H9 (cell line): ENCODE measurements around the gene GEMIN2. TPM values are rescaled to one million over a fixed set of nuclear protein-coding genes. Genes with fewer than 3 reads are reported as not detected.

ENCODE experiments used
- DNase-seq: peaks from one replicate; pipeline ENCODE4 v3.0.0-alpha.2; 2017
- H2AFZ ChIP-seq: one replicate; pipeline ENCODE4 v1.6.1; 2013; ENCODE audit warnings: mild to moderate bottlenecking, low read length, control low read depth, moderate library complexity
- H2AK5ac ChIP-seq: 2 replicates; pipeline ENCODE4 v1.6.1; 2013; ENCODE audit warnings: low read length, control low read depth, mixed read lengths; ENCODE audit not compliant: insufficient read length
- H2BK120ac ChIP-seq: one replicate; pipeline ENCODE4 v1.6.1; 2013; ENCODE audit warnings: low read depth, mild to moderate bottlenecking, low read length, control low read depth, inconsistent platforms; ENCODE audit not compliant: poor library complexity, severe bottlenecking
- H2BK12ac ChIP-seq: 2 replicates; pipeline ENCODE4 v1.6.1; 2013; ENCODE audit warnings: low read length, control low read depth, mixed read lengths, low read depth; ENCODE audit not compliant: insufficient read length
- H2BK15ac ChIP-seq: 2 replicates; pipeline ENCODE4 v1.6.1; 2013; ENCODE audit warnings: low read depth, low read length, control low read depth
- H2BK20ac ChIP-seq: one replicate; pipeline ENCODE4 v1.6.1; 2013; ENCODE audit warnings: low read depth, mild to moderate bottlenecking, low read length, control low read depth, inconsistent platforms; ENCODE audit not compliant: poor library complexity, severe bottlenecking
- H2BK5ac ChIP-seq: 2 replicates; pipeline ENCODE4 v1.6.1; 2013; ENCODE audit warnings: low read length, control low read depth, mixed read lengths; ENCODE audit not compliant: insufficient read length
- H3K14ac ChIP-seq: 2 replicates; pipeline ENCODE4 v1.6.1; 2013; ENCODE audit warnings: low read length, control low read depth; ENCODE audit not compliant: insufficient read depth
- H3K18ac ChIP-seq: 2 replicates; pipeline ENCODE4 v1.6.1; 2013; ENCODE audit warnings: low read depth, mild to moderate bottlenecking, mixed read lengths, low read length, control low read depth; ENCODE audit not compliant: insufficient read length
- H3K23ac ChIP-seq: 2 replicates; pipeline ENCODE4 v1.6.1; 2013; ENCODE audit warnings: low read length, control low read depth, mixed read lengths, low read depth; ENCODE audit not compliant: insufficient read length
- H3K23me2 ChIP-seq: 2 replicates; pipeline ENCODE4 v1.6.1; 2013; ENCODE audit warnings: low read depth, mild to moderate bottlenecking, mixed read lengths, low read length, control low read depth; ENCODE audit not compliant: insufficient read length, poor library complexity, severe bottlenecking
- H3K27ac ChIP-seq: 2 replicates; pipeline ENCODE4 v1.5.1; 2013; ENCODE audit warnings: low read length, control low read depth, mixed read lengths, low read depth; ENCODE audit not compliant: insufficient read length
- H3K27me3 ChIP-seq: 2 replicates; pipeline ENCODE4 v1.6.1; 2013; ENCODE audit warnings: low read length, control low read depth, inconsistent platforms; ENCODE audit not compliant: insufficient read depth
- H3K4ac ChIP-seq: 2 replicates; pipeline ENCODE4 v1.6.1; 2013; ENCODE audit warnings: low read depth, mild to moderate bottlenecking, control low read depth, inconsistent platforms, low read length, moderate library complexity
- H3K4me1 ChIP-seq: 2 replicates; pipeline ENCODE4 v1.6.1; 2013; ENCODE audit warnings: low read length, control low read depth, inconsistent platforms; ENCODE audit not compliant: insufficient read depth
- H3K4me2 ChIP-seq: 2 replicates; pipeline ENCODE4 v1.6.1; 2013; ENCODE audit warnings: low read length, control low read depth, mixed read lengths; ENCODE audit not compliant: insufficient read length, insufficient read depth
- H3K56ac ChIP-seq: 2 replicates; pipeline ENCODE4 v1.6.1; 2013; ENCODE audit warnings: low read depth, mild to moderate bottlenecking, mixed read lengths, low read length, control low read depth; ENCODE audit not compliant: insufficient read length
- H3K79me1 ChIP-seq: 2 replicates; pipeline ENCODE4 v1.6.1; 2013; ENCODE audit warnings: low read depth, mild to moderate bottlenecking, moderate library complexity, low read length, control low read depth, inconsistent platforms; ENCODE audit not compliant: insufficient read depth, poor library complexity, severe bottlenecking
- H3K79me2 ChIP-seq: 2 replicates; pipeline ENCODE4 v1.6.1; 2013; ENCODE audit warnings: low read length, control low read depth, inconsistent platforms; ENCODE audit not compliant: insufficient read depth
- H3K9ac ChIP-seq: 2 replicates; pipeline ENCODE4 v1.6.1; 2013; ENCODE audit warnings: low read length, control low read depth, mixed read lengths; ENCODE audit not compliant: insufficient read length; ENCODE audit errors: extremely low read depth
- H3K9me3 ChIP-seq: one replicate; pipeline ENCODE4 v1.6.1; 2013; ENCODE audit warnings: low read depth, low read length, inconsistent platforms; ENCODE audit not compliant: control insufficient read depth
- H3T11ph ChIP-seq: one replicate; pipeline ENCODE4 v1.6.1; 2013; ENCODE audit warnings: mild to moderate bottlenecking, low read length, control low read depth, inconsistent platforms
- H4K20me1 ChIP-seq: one replicate; pipeline ENCODE4 v1.6.1; 2013; ENCODE audit not compliant: control insufficient read depth, insufficient read length, insufficient read depth
- H4K5ac ChIP-seq: 2 replicates; pipeline ENCODE4 v1.6.1; 2013; ENCODE audit warnings: low read depth, mild to moderate bottlenecking, mixed read lengths, low read length, control low read depth; ENCODE audit not compliant: insufficient read length
- H4K8ac ChIP-seq: replicated peaks from 2 replicates; pipeline ENCODE4 v1.6.1; 2013; ENCODE audit warnings: low read length, control low read depth, mixed read lengths, low read depth; ENCODE audit not compliant: insufficient read length
- H4K91ac ChIP-seq: 2 replicates; pipeline ENCODE4 v1.6.1; 2013; ENCODE audit warnings: low read depth, mild to moderate bottlenecking, moderate library complexity, mixed read lengths, low read length, control low read depth; ENCODE audit not compliant: insufficient read length
- H3K27ac Mint-ChIP-seq, 3 experiments: 2 replicates in 2 of 3; 3 replicates in 1 of 3; pipeline ENCODE4 v1.8.0; 2020 to 2021; ENCODE audit warnings: mixed read lengths in 3 of 3, mild to moderate bottlenecking in 1 of 3, moderate library complexity in 1 of 3
- H3K27me3 Mint-ChIP-seq: 2 replicates; pipeline ENCODE4 v1.8.0; 2021; ENCODE audit warnings: low read depth, mild to moderate bottlenecking, moderate library complexity, mixed read lengths
- H3K36me3 Mint-ChIP-seq, 3 experiments: 2 replicates in 2 of 3; 3 replicates in 1 of 3; pipeline ENCODE4 v1.8.0; 2020 to 2021; ENCODE audit warnings: low read depth in 3 of 3, mixed read lengths in 3 of 3; ENCODE audit not compliant: insufficient read depth in 1 of 3
- H3K4me1 Mint-ChIP-seq, 2 experiments: 2 replicates each; pipeline ENCODE4 v1.8.0; 2020; ENCODE audit warnings: mixed read lengths in 2 of 2
- H3K4me3 Mint-ChIP-seq, 2 experiments: 2 replicates in 1 of 2; 3 replicates in 1 of 2; pipeline ENCODE4 v1.8.0; 2020 to 2021; ENCODE audit warnings: mild to moderate bottlenecking in 2 of 2, mixed read lengths in 2 of 2, moderate library complexity in 1 of 2
- H3K9me3 Mint-ChIP-seq, 2 experiments: 2 replicates in 1 of 2; 3 replicates in 1 of 2; pipeline ENCODE4 v1.8.0; 2020; ENCODE audit warnings: mild to moderate bottlenecking in 2 of 2, mixed read lengths in 2 of 2, moderate library complexity in 1 of 2
- CTCF ChIP-seq: fragments of 200-600 bp; sonication (generic); conservative IDR thresholded peaks from 3 replicates; pipeline ENCODE4 v1.8.0; 2021; ENCODE audit warnings: antibody characterized with exemption, mild to moderate bottlenecking
- WGBS: extraction: QIAGEN DNeasy Blood & Tissue Kit; methylation state at CpG from one replicate; pipeline ENCODE4 v1.1.7; 2013; ENCODE audit warnings: missing lambda C conversion rate, low lambda C conversion rate, mixed read lengths; ENCODE audit not compliant: insufficient read length; ENCODE audit errors: extremely low coverage; 5-methylcytosine and 5-hydroxymethylcytosine counted together
- total RNA-seq: library from RNA; stranded (reverse); gene quantifications from 2 replicates; pipeline ENCODE4 v1.2.1, GENCODE V29; 2021

The GEMIN2 gene
- total RNA-seq, 1 experiment from 2014 or later, result 36.3 TPM

- peaks cover 9% of the 10 kb centered on the region for H3K23me2 ChIP-seq
- Mint-ChIP-seq H3K4me1 (peaks cover 20 to 22% of the 10 kb centered on the region in 2 experiments), H3K27ac (peak overlapping the region; percentile 99 to 100 (median 100); a peak in 6 of 7 replicates), H3K36me3 (peaks cover 0 to 10% (median 3%) of the 10 kb centered on the region in 3 experiments; a peak in 4 of 7 replicates), H3K4me3 (peak overlapping the region; percentile 84 to 89), H3K9me3 (no peaks in the 10 kb centered on the region), H3K27me3 (no peaks in the 10 kb centered on the region; the same call in 1 of the 2 replicates)
- no peak overlapping the region for H2AFZ ChIP-seq
- H2BK12ac ChIP-seq, result no peak overlapping the region
- H4K91ac ChIP-seq, result no peak overlapping the region
- DNase-seq, result no peak
- H3K4me2 ChIP-seq, result peak overlapping the region; percentile 74
- no CpG with 5 or more reads among the region's 7 CpGs for WGBS
- no peak overlapping the region for H3K23ac ChIP-seq
- no peak overlapping the region for H3K14ac ChIP-seq
- no peak for TF ChIP-seq CTCF
- no peak overlapping the region for H3K4ac ChIP-seq
- no peak overlapping the region for H4K8ac ChIP-seq
- no peak overlapping the region for H3T11ph ChIP-seq
- no peaks in the 10 kb centered on the region for H3K4me1 ChIP-seq
- no peak overlapping the region for H2BK15ac ChIP-seq
- no peak overlapping the region for H4K5ac ChIP-seq
- no peaks in the 10 kb centered on the region for H3K9me3 ChIP-seq
- no peaks in the 10 kb centered on the region for H3K27me3 ChIP-seq
- H2AK5ac ChIP-seq, result no peak overlapping the region
- no peak overlapping the region for H2BK5ac ChIP-seq
- H3K79me2 ChIP-seq, result no peaks in the 10 kb centered on the region
- no peaks in the 10 kb centered on the region for H4K20me1 ChIP-seq
- no peak overlapping the region for H3K56ac ChIP-seq
- H3K79me1 ChIP-seq, result no peaks in the 10 kb centered on the region
- H2BK120ac ChIP-seq, result no peak overlapping the region
- no peak overlapping the region for H3K18ac ChIP-seq
- peak overlapping the region; percentile 98 for H3K9ac ChIP-seq
- H3K27ac ChIP-seq, result peak overlapping the region; percentile 89
- no peak overlapping the region for H2BK20ac ChIP-seq
Observed at GRCh38 chr14:39169541-39169900, 55.4 kb downstream of the GEMIN2 start.
